ENCODE data around the gene MSANTD2. TPM values are rescaled to one million over a fixed set of nuclear protein-coding genes. Genes with fewer than 3 reads are reported as not detected.
"Not testable (repeated sequence)": the region's sequence is repeated elsewhere in the genome, so short reads cannot be mapped to it uniquely, and the experiment has no call there.

MSANTD2 gene
- total RNA-seq, 2 experiments from 2014 or later, result 9.5 to 10.5 TPM

- Mint-ChIP-seq H3K27me3 (no peaks in the 10 kb centered on the region), H3K9me3 (no peaks in the 10 kb centered on the region), H3K36me3 (ENCODE audit: low read depth) (no peaks in the 10 kb centered on the region), H3K4me1 (peaks cover 28% of the 10 kb centered on the region), H3K27ac (no peak overlapping the region), H3K4me3 (no peak overlapping the region)
- DNase-seq, result no peak
- CTCF ChIA-PET, result interaction anchor here (1.5 kb wide), 1 partner anchor 42 kb away, joined by 4 read pairs; no protein-coding TSS in a partner anchor
- POLR2A ChIA-PET, result no interaction called here
Measured at GRCh38 chr11:124788521-124788920, 11.7 kb downstream of the MSANTD2 start.

DNA sequence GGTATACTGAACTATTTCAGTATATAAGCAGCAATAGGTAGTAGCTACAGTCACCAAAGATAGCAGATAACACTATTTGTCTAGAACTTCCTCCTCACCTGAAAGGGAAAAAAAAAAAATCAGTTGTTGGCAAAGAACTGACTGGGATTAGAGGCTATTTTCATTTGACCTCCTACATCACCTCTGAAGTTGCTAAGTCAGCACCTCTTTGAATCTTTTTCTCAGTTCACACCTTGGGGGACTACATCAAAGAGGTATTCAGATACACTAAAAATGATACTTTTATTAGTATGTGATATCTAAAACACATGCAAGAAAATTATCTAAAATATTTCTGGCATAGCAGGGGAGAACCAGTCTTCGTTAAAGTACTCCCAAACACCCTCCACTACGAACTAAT lies 16.2 kb downstream of the MSANTD2 start:
- ChIA-PET CTCF (no interaction called here), POLR2A (no interaction called here)
- Mint-ChIP-seq H3K27me3 (no peaks in the 10 kb centered on the region), H3K4me3 (no peak overlapping the region), H3K36me3 (ENCODE audit: low read depth) (no peaks in the 10 kb centered on the region), H3K9me3 (no peaks in the 10 kb centered on the region), H3K27ac (no peak overlapping the region), H3K4me1 (no peaks in the 10 kb centered on the region)
- DNase-seq, result no peak

- Mint-ChIP-seq H3K27me3 (no peaks in the 10 kb centered on the region), H3K36me3 (ENCODE audit: low read depth) (peaks cover 4% of the 10 kb centered on the region), H3K27ac (no peak overlapping the region), H3K9me3 (no peaks in the 10 kb centered on the region), H3K4me1 (peaks cover 4% of the 10 kb centered on the region), H3K4me3 (no peak overlapping the region)
- ChIA-PET POLR2A (no interaction called here), CTCF (interaction anchor here (0.7 to 2.4 kb wide), 3 partner anchors 10 to 36 kb away, joined by 3 to 8 read pairs (median 3); no protein-coding TSS in a partner anchor)
- no peak for DNase-seq
Measured at GRCh38 chr11:124783002-124783401, 17.2 kb downstream of the MSANTD2 start.

GRCh38 chr11:124779568-124779967 lies 20.6 kb downstream of the MSANTD2 start:
- peaks cover 20% of the 10 kb centered on the region for H3K4me1 Mint-ChIP-seq
- no peaks in the 10 kb centered on the region for H3K9me3 Mint-ChIP-seq
- no peaks in the 10 kb centered on the region for H3K27me3 Mint-ChIP-seq
- peaks cover 10% of the 10 kb centered on the region for H3K36me3 Mint-ChIP-seq (ENCODE audit: low read depth)
- ChIA-PET POLR2A (no interaction called here), CTCF (interaction anchor here (0.8 to 1.5 kb wide), 4 partner anchors 12 to 131 kb away, joined by 3 to 5 read pairs (median 4); no protein-coding TSS in a partner anchor)
- H3K27ac Mint-ChIP-seq, result no peak overlapping the region
- no peak overlapping the region for H3K4me3 Mint-ChIP-seq
- DNase-seq, result no peak

DNA sequence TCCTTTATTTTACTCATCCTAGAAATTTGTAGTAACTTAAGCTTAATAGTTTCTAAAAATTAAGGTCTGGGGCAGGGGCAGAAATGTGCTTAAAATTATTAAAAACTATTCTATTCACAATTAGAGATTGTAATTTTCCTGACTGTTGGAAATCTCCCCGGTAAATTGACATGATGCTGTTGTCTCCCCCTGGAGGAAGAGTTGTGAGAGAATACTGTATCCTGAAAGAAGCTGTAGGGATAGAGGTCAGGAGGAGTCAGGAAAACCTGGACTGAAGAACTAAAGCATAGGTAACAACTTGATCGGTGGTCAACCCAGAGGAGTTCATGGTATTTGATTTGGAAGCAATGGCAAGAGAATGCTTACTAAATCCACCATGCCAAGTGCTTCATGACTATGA lies 21.9 kb downstream of the MSANTD2 start:
- Mint-ChIP-seq H3K9me3 (no peaks in the 10 kb centered on the region), H3K4me1 (peaks cover 20% of the 10 kb centered on the region), H3K4me3 (no peak overlapping the region), H3K27ac (no peak overlapping the region), H3K27me3 (no peaks in the 10 kb centered on the region), H3K36me3 (ENCODE audit: low read depth) (peaks cover 10% of the 10 kb centered on the region)
- ChIA-PET POLR2A (no interaction called here), CTCF (interaction anchor here (1.3 to 2.4 kb wide), 2 partner anchors 10 to 15 kb away, joined by 5 to 9 read pairs; no protein-coding TSS in a partner anchor)
- DNase-seq, result no peak

DNA sequence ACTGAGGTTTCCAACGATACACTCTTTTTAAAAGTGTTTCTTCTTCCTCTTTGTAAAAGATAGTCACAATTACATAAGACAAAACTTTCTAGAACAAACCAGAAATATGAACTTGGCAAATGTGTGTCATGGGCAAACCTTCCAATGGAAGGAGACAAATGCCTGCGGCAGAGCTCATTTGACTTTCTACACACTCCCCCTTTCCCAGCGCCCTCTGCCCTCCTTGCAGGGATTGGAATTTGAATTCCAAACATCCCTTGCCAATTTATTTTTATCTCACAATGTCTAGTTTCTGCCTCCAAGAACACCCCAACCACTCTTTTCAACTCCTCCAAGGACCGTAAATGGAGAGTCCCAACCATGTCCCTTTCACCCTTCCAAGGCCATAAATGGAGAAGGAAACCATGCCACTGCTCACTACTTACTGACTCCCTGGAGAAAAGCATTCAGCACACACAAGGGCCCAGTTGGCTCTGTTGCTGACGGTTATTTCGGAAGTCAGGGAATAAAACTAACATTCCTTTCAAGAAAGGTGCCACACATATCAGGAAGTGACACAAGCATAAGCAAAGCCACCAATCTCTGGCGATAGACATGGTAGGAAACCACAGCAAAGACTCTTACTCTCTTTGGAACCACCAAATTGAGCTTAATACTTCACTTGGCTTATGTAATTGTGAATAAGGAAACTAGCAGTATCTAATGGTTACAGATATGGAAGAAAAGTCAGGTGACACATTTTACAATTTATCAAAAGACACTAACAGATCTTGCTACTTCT lies 23.2 kb downstream of the MSANTD2 start:
- POLR2A ChIA-PET, result no interaction called here
- Mint-ChIP-seq H3K4me3 (no peak overlapping the region), H3K9me3 (no peaks in the 10 kb centered on the region), H3K27me3 (no peaks in the 10 kb centered on the region), H3K27ac (no peak overlapping the region), H3K4me1 (peaks cover 20% of the 10 kb centered on the region), H3K36me3 (ENCODE audit: low read depth) (peaks cover 10% of the 10 kb centered on the region)
- CTCF ChIA-PET, result interaction anchor here (0.5 to 2.4 kb wide), 2 partner anchors 13 to 428 kb away, joined by 3 to 9 read pairs; no protein-coding TSS in a partner anchor
- no peak for DNase-seq

DNA sequence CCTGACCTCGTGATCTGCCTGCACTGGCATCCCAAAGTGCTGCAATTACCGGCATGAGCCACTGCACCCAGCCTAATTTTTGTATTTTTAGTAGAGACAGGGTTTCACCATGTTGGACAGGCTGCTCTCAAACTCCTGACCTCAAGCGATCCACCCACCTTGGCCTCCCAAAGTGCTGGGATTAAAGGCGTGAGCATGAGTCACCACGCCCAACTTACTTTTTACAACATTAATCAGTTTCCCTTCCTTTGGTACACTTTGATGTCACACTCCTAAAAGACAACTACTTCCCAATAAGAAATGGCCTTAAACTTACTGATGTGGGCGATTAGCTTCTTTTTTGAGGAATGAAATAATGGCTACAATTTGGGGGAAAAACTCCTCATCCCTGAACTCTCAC lies 29.2 kb downstream of the MSANTD2 start:
- H3K27me3 Mint-ChIP-seq, H3K4me3 Mint-ChIP-seq, H3K9me3 Mint-ChIP-seq, H3K27ac Mint-ChIP-seq, DNase-seq, H3K4me1 Mint-ChIP-seq, POLR2A ChIA-PET: not testable (repeated sequence)
- CTCF ChIA-PET, result interaction anchor here (1.8 to 3.2 kb wide), 2 partner anchors 67 to 101 kb away, joined by 4 to 11 read pairs; no protein-coding TSS in a partner anchor
- H3K36me3 Mint-ChIP-seq (ENCODE audit: low read depth), result peaks cover 13% of the 10 kb centered on the region

DNA sequence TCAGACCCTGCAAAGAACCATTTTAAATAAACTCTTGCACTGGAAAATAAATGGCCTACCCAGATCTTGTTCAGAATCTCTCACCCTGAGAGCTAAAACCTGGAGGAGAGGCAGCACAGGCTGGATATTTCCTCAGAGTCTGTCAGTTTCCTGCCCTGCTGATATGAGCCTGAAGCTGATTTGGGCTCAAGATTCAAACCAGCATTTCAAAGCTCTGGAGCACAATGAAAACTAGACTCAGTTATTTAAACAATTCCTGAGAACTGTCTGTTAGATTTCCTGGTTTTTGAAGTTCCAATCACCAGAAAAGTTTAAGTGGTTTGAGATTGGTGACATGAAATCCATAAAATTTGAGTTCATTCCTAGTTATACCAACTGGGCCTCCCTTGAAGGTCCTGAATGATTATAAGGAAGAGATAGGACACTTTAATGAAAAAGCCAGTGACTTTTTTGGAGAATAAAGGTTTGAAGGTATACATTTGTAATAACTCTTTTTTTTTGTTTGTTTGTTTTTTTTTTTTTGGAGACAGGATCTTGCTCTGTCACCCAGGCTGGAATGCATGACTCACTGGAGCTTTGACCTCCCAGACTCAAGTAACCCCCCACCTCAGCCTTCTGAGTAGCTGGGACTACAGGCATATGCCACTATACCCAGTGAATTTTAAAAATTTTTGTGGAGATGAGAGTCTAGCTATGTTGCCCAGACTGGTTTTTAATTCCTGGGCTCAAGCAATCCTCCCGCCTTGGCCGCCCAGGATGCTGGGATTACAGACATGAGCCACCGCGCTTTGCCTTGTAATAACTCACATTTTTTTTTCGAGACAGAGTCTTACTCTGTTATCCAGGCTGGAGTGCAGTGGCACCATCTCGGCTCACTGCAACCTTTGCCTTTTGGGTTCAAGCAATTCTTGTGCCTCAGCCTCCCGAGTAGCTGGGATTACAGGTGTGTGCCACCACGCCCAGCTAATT lies 30.1 kb downstream of the MSANTD2 start:
- CTCF ChIA-PET, result interaction anchor here (0.7 to 3.2 kb wide), 4 partner anchors 17 to 100 kb away, joined by 3 to 11 read pairs (median 4); no protein-coding TSS in a partner anchor
- POLR2A ChIA-PET, result no interaction called here
- H3K36me3 Mint-ChIP-seq (ENCODE audit: low read depth), result peaks cover 14% of the 10 kb centered on the region

GRCh38 chr11:124768914-124769313 lies 31.3 kb downstream of the MSANTD2 start:
- no peak overlapping the region for H3K4me3 Mint-ChIP-seq
- no peaks in the 10 kb centered on the region for H3K27me3 Mint-ChIP-seq
- H3K27ac Mint-ChIP-seq, result no peak overlapping the region
- no peaks in the 10 kb centered on the region for H3K9me3 Mint-ChIP-seq
- DNase-seq, result no peak
- POLR2A ChIA-PET, result no interaction called here
- H3K36me3 Mint-ChIP-seq (ENCODE audit: low read depth), result peaks cover 14% of the 10 kb centered on the region
- no peaks in the 10 kb centered on the region for H3K4me1 Mint-ChIP-seq
- CTCF ChIA-PET, result interaction anchor here (0.9 to 1.9 kb wide), 2 partner anchors 10 to 22 kb away, joined by 3 to 5 read pairs; no protein-coding TSS in a partner anchor

More for the DNA sequence above, 30.1 kb downstream of the MSANTD2 start:
- no peaks in the 10 kb centered on the region for H3K27me3 Mint-ChIP-seq
- no peak overlapping the region for H3K4me3 Mint-ChIP-seq
- DNase-seq, result no peak
- no peaks in the 10 kb centered on the region for H3K4me1 Mint-ChIP-seq
- no peak overlapping the region for H3K27ac Mint-ChIP-seq
- H3K9me3 Mint-ChIP-seq, result no peaks in the 10 kb centered on the region

DNA sequence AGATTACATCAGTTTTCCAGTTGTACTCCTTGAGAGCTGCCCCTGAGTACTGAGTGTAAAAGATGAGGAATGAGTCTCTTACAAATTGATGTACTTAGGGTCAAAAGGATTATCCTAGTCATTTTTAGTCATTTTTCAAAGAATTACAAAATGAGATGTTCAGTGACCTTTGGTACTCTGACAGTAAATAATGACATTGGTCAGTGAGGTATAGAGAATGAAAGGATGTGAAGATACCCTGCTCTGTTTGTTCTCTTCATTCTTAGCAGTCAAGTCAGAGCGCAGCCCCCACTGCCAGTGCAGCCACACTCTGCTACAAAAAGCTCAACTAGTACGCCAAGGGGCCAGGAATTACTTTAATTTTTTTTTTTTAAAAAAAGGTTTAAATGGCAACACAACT lies 34.0 kb downstream of the MSANTD2 start:
- no peak overlapping the region for H3K27ac Mint-ChIP-seq
- peaks cover 10% of the 10 kb centered on the region for H3K36me3 Mint-ChIP-seq (ENCODE audit: low read depth)
- peaks cover 8% of the 10 kb centered on the region for H3K27me3 Mint-ChIP-seq
- no peak for DNase-seq
- peaks cover 11% of the 10 kb centered on the region for H3K4me1 Mint-ChIP-seq
- CTCF ChIA-PET, result interaction anchor here (0.6 to 0.9 kb wide), 3 partner anchors 48 to 105 kb away, joined by 3 to 5 read pairs (median 3); no protein-coding TSS in a partner anchor
- no peaks in the 10 kb centered on the region for H3K9me3 Mint-ChIP-seq
- H3K4me3 Mint-ChIP-seq, result no peak overlapping the region
- POLR2A ChIA-PET, result interaction anchor here (0.6 kb wide), 1 partner anchor 340 kb away, joined by 9 read pairs; no protein-coding TSS in a partner anchor

- POLR2A ChIA-PET, result interaction anchor here (0.6 kb wide), 1 partner anchor 37 kb away, joined by 5 read pairs; the partner anchor contains the start of gene MSANTD2
Measured at GRCh38 chr11:124763156-124763947, 36.9 kb downstream of the MSANTD2 start.

More at GRCh38 chr11:124763156-124763947, 36.9 kb downstream of the MSANTD2 start:
- DNase-seq, result peak; percentile 87
- Mint-ChIP-seq H3K9me3 (no peaks in the 10 kb centered on the region), H3K27me3 (peaks cover 31% of the 10 kb centered on the region), H3K36me3 (ENCODE audit: low read depth) (peaks cover 8% of the 10 kb centered on the region), H3K4me3 (peak overlapping the region; percentile 85), H3K27ac (peak overlapping the region; percentile 7), H3K4me1 (peaks cover 20% of the 10 kb centered on the region)
- CTCF ChIA-PET, result interaction anchor here (0.6 to 3.6 kb wide), 20 partner anchors 10 to 229 kb away, joined by 3 to 22 read pairs (median 4); partner anchors contain the start of genes MSANTD2, SIAE and SPA17
